Measurements from ENCODE around the gene SLC27A1. TPM values are rescaled to one million over a fixed set of nuclear protein-coding genes. Genes with fewer than 3 reads are reported as not detected.

Gene SLC27A1
- total RNA-seq, 1 experiment from 2014 or later = 8.9 TPM

DNA sequence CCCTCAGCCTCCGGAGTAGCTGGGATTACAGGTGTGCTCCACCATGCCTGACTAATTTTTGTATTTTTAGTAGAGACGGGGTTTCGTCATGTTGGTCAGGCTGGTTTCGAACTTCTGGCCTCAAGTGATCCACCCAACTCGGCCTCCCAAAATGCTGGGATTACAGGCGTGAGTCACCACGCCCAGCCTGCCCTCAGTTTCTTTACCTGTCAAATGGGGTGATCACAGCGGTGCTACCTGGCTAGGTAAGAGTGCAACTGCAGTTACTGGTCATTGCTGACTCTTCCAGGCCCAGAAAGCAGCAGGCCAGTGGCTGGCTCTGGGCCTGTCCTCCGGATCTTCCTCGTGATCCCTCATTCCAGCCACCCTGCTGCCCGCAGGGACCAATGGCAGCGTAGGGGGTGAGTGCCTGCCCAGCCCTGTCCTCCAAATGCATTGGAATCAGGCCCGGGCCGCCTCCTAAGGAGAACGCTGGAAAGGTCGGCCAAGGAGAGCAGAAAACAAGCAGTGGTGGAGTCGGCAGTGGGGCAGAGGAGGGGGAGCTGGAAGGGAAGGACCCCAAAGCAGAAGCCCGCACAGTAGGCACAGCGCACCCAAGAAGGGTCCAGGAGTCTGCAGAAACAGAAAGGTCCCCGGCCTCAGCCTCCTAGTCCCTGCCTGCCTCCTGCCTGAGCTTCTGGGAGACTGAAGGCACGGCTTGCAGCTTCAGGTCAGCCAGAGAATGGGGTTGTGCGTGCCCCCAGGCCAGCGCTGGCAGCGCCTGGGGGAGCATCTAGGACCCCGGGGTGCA, 1.8 kb upstream of the SLC27A1 start:
- Histone ChIP-seq H3K4me1 (ENCODE audit: insufficient read depth, low read length) (peaks cover 14% of the 10 kb centered on the region), H3F3A (ENCODE audit: low read length, unreplicated experiment) (no peaks in the 10 kb centered on the region), H3K9me3 (ENCODE audit: low read length) (no peaks in the 10 kb centered on the region), H3K27me3 (ENCODE audit: low read length) (no peaks in the 10 kb centered on the region), H3K79me2 (ENCODE audit: low read length) (peaks cover 7% of the 10 kb centered on the region; the same call in 1 of the 2 replicates), H3K4me2 (ENCODE audit: low read length) (peak overlapping the region; percentile 98), H2AFZ (ENCODE audit: low read length) (peak overlapping the region; percentile 91), H3K27ac (ENCODE audit: low read length) (peak overlapping the region; percentile 65), H3K4me3 (ENCODE audit: low read length) (peak overlapping the region; percentile 91), H3K9ac (ENCODE audit: low read length) (peak overlapping the region; percentile 76), H3K36me3 (ENCODE audit: low read depth, low read length) (no peaks in the 10 kb centered on the region), H3K9me2 (replicated peaks; ENCODE audit: low read length) (no peaks in the 10 kb centered on the region), H4K20me1 (ENCODE audit: low read length) (no peaks in the 10 kb centered on the region)
- ATAC-seq = no peak
- intact Hi-C loops (cut with micrococcal nuclease) = loop anchor here (5.0 kb wide), 2 partner anchors 41 to 76 kb away; partner anchors contain the start of gene CCDC194
- BruUV-seq (replicated peaks) = no TSS peak
- ChIA-PET POLR2A (ENCODE audit: unreplicated experiment) (no interaction called here), CTCF (no interaction called here)
- DNase-seq = no peak
- TF ChIP-seq EZH2phosphoT487 (IDR thresholded peaks at IDR 0.05; ENCODE audit: borderline replicate concordance, low read length) = no peak
- TF ChIP-seq EZH2 (IDR thresholded peaks at IDR 0.05; ENCODE audit: low read length, unreplicated experiment) = no peak
- TF ChIP-seq, protein P1, sequence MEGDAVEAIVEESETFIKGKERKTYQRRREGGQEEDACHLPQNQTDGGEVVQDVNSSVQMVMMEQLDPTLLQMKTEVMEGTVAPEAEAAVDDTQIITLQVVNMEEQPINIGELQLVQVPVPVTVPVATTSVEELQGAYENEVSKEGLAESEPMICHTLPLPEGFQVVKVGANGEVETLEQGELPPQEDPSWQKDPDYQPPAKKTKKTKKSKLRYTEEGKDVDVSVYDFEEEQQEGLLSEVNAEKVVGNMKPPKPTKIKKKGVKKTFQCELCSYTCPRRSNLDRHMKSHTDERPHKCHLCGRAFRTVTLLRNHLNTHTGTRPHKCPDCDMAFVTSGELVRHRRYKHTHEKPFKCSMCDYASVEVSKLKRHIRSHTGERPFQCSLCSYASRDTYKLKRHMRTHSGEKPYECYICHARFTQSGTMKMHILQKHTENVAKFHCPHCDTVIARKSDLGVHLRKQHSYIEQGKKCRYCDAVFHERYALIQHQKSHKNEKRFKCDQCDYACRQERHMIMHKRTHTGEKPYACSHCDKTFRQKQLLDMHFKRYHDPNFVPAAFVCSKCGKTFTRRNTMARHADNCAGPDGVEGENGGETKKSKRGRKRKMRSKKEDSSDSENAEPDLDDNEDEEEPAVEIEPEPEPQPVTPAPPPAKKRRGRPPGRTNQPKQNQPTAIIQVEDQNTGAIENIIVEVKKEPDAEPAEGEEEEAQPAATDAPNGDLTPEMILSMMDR (conservative IDR thresholded peaks at IDR 0.05; ENCODE audit: low read depth, low read length) = no peak

DNA sequence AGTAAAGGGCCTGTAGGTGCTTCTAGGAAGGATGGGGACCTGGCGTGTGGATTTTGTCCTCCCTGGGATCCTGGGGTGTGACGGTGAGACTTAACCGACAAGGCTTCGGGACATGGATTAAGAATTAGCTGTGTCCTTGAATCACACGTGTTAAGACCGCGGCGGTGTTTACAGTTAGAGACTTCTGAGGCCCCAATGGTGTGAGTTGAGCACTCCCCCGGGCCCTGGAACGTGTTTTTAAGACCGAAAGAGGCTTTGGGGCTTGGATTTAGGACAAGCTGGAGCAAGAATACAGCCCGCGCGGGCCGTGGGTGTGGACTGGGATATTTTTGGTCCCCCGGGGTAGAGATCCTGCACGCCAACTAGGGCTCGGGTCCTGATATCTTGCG, 1.2 kb upstream of the SLC27A1 start:
- DNase-seq = no peak
- no peaks in the 10 kb centered on the region for H3K27me3 ChIP-seq (ENCODE audit: low read length)
- no peaks in the 10 kb centered on the region for H3K9me3 ChIP-seq (ENCODE audit: low read length)
- peak overlapping the region; percentile 91 for H2AFZ ChIP-seq (ENCODE audit: low read length)
- no peak; the same call in 1 of the 2 replicates for ATAC-seq
- H3F3A ChIP-seq (ENCODE audit: low read length, unreplicated experiment) = no peaks in the 10 kb centered on the region
- no peak for TF ChIP-seq EZH2phosphoT487 (IDR thresholded peaks at IDR 0.05; ENCODE audit: borderline replicate concordance, low read length)
- TF ChIP-seq, protein P1 (conservative IDR thresholded peaks at IDR 0.05; ENCODE audit: low read depth, low read length) = no peak
- TF ChIP-seq EZH2 (IDR thresholded peaks at IDR 0.05; ENCODE audit: low read length, unreplicated experiment) = no peak
- H3K36me3 ChIP-seq (ENCODE audit: low read depth, low read length) = no peaks in the 10 kb centered on the region
- peaks cover 7% of the 10 kb centered on the region; the same call in 1 of the 2 replicates for H3K79me2 ChIP-seq (ENCODE audit: low read length)
- ChIA-PET CTCF (no interaction called here), POLR2A (ENCODE audit: unreplicated experiment) (no interaction called here)
- intact Hi-C loops (cut with micrococcal nuclease) = loop anchor here (5.0 kb wide), 2 partner anchors 42 to 77 kb away; partner anchors contain the start of gene CCDC194
- H3K4me3 ChIP-seq (ENCODE audit: low read length) = peak overlapping the region; percentile 91
- H3K27ac ChIP-seq (ENCODE audit: low read length) = peak overlapping the region; percentile 65
- H3K4me1 ChIP-seq (ENCODE audit: insufficient read depth, low read length) = peaks cover 14% of the 10 kb centered on the region
- H4K20me1 ChIP-seq (ENCODE audit: low read length) = no peaks in the 10 kb centered on the region
- H3K9ac ChIP-seq (ENCODE audit: low read length) = peak overlapping the region; percentile 76
- TSS peak; percentile 84 for BruUV-seq (replicated peaks)
- no peaks in the 10 kb centered on the region for H3K9me2 ChIP-seq (replicated peaks; ENCODE audit: low read length)
- peak overlapping the region; percentile 98 for H3K4me2 ChIP-seq (ENCODE audit: low read length)
